GM19463 (cell line): ENCODE data around the gene SRPX.

Experiments
- ATAC-seq: cut with Tn5 transposase; IDR thresholded peaks from one replicate; pipeline ENCODE4 v1.9.1; 2021; ENCODE audit warnings: mild to moderate bottlenecking, moderate library complexity; ENCODE audit not compliant: unreplicated experiment

SRPX gene

GRCh38 chrX:38211891-38212635, 8.6 kb downstream of the SRPX start:
- no peak for ATAC-seq

GRCh38 chrX:38206542-38206941, 14.1 kb downstream of the SRPX start:
- ATAC-seq: no peak

- ATAC-seq: no peak
Observed at GRCh38 chrX:38206036-38206435, 14.6 kb downstream of the SRPX start.

- peak; percentile 48 for ATAC-seq
Observed at GRCh38 chrX:38205039-38205438, 15.6 kb downstream of the SRPX start.

GRCh38 chrX:38192007-38192810, 28.5 kb downstream of the SRPX start:
- peak; percentile 57 for ATAC-seq

DNA sequence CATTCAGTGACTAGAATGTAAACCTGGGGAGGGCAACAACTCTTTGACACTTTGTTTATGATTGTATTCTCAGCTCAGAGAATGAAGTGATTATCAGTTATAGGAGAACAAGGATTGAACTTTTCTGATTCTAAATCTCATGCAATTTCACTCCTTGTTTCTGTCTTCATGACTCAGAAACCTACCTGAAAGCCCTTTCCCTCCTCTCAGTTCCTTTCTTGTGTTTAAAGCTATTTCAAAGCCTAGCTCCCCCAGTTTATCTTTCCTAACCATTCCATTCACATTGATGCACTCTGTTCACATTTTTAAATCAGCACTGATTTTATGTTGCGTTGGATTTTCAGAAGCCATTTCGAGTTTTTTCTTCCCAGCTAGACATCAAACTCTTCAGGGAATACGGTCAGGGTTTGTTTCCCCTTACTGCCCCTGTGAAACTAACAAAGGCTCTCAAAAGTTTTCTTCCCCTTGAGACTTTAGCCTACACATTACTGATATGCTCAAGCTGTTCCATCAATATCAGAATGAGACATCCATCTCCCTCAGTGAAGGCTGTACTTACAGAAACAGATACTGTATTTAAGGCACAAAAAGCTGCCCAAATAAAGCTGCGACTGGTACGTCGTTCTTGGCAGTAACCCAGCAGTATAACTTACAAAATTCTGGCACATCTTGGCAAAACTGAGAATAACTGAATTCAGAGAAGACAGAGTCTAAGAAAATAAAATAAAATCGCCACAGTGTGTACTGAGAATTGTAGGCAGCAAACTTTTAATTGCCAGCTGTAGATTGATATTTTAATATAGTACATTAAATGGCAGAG, 31.0 kb downstream of the SRPX start:
- ATAC-seq: no peak

DNA sequence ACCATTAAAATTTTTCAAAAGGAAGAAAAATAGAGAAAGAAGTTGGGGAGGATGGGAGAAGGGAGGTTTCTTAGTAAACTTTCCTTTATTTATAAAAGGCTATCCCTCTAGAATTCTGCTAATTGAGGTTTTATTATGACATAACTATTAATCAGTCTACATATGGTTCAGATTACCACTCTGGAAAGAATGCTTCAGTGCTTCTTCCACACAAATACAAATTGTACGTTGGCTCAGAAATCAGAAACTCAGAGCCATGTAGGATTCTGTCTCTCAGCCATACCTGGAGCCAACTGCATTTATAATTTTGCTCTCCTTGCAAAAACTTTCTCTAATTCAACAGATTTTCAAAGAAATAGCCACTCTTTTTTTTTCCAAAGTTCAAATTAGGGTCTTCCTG, 37.1 kb downstream of the SRPX start:
- no peak for ATAC-seq

DNA sequence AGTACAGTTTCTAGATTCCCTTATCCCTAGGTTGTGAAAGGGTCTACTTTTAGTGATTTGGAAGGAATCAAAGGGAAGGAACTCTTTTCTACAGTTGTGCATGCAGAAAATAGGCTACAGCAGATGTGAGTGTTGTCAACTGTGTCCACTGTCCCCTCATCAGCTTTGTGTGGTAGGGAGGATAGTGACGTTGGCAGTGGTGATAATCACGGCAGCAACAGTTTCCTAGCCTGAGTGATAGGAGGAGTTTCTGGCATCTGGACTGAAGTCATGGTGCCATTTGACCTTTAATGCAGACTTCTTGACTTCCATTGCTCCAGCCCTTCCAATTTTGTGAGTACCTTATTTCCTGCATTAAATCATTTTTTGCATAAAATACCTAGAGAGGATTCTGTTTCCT, 39.3 kb downstream of the SRPX start:
- ATAC-seq: no peak

- no peak for ATAC-seq
Observed at GRCh38 chrX:38178396-38178795, 42.3 kb downstream of the SRPX start.

DNA sequence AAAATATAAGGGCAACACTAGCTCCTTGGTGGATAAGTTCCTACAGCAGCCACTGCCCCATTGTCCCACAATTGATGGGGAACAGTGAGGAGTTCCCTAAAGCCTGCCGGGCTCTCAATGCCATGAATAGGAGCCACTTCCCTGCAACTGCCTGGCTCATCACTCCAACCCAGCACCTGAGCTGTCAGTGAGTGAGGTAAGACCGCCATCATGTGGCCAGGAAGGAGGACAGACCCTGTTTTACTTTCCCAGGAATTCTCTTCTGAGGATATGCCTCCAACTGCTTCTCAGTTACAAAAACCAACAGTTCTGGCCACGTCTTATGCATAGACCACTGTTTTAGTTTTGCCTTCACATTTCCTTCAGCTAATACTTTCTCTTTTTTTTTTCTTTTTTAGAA, 45.5 kb downstream of the SRPX start:
- no peak for ATAC-seq

GRCh38 chrX:38172596-38172995, 48.1 kb downstream of the SRPX start:
- ATAC-seq: no peak

- no peak for ATAC-seq
Observed at GRCh38 chrX:38170556-38170955, 50.1 kb downstream of the SRPX start.

DNA sequence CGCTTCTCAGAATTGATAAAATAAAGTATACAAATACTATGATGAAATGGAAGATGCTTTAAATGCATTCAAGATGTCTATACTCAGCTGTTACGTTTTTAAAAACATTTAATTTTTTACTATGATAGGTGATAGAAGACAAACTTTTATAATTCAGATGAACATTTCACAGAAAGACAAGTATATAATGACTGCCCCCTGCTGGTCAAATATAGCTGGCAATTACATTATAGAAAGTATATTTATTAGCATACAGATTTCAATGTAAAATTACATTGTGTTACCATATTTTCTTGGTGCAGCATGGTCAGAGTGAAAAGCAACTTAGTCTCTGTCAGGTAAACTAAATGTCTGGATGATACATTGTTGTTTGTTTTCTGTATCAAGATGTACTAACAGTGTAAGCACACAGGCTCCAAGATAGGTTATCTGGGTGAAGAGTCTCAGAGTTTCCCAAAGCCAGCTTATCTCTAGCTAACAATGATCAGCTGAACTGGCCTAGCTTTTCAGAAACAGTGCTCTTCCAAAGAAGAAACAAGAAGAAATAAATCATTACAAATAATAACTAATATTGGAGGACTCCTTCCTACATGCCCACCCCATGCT, 54.1 kb downstream of the SRPX start:
- ATAC-seq: no peak

GRCh38 chrX:38165023-38165422, 55.6 kb downstream of the SRPX start:
- no peak for ATAC-seq

GRCh38 chrX:38163193-38163592, 57.5 kb downstream of the SRPX start:
- ATAC-seq: no peak

DNA sequence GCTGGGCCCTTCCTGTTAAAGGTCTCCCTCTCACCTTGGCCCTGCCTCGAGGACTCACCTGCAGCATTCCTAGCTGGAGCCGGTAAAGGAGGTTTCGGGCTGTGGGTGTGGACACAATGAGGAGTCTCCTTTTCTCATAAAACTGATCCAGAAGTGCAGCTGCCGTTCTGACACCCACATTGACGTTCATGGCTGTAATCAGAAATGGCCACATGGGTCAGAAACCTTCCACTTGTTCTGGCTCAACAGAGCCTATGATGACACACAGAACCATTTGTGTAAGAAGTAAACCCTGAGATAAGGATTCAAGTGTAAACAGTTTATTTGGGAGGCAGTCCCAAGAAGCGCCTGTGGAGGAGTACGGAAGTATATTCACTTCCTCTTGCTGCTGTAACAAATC, 63.8 kb downstream of the SRPX start:
- no peak for ATAC-seq

GRCh38 chrX:38154818-38155217, 65.9 kb downstream of the SRPX start:
- no peak for ATAC-seq

DNA sequence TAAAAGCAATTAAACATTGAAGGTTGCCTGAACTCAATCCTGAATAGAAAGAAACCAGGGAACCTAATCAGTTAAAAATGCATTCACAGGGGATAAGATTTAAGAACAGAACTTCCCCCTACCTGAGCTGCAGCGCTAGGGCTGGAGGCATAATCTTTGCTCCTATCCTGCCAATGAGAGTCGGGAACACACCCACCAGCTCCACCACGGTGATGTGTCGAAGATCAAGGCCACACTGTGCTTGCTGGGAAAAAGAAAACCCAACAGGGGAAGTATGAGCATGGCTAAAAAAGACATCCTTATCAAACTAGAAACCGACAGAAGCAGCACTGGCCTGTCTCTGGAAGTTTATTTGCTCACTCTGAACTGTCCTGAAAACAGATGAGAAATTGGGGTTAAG, 66.3 kb downstream of the SRPX start:
- ATAC-seq: no peak

GRCh38 chrX:38151441-38151840, 69.2 kb downstream of the SRPX start:
- no peak for ATAC-seq

GRCh38 chrX:38150993-38151392, 69.7 kb downstream of the SRPX start:
- ATAC-seq: no peak

DNA sequence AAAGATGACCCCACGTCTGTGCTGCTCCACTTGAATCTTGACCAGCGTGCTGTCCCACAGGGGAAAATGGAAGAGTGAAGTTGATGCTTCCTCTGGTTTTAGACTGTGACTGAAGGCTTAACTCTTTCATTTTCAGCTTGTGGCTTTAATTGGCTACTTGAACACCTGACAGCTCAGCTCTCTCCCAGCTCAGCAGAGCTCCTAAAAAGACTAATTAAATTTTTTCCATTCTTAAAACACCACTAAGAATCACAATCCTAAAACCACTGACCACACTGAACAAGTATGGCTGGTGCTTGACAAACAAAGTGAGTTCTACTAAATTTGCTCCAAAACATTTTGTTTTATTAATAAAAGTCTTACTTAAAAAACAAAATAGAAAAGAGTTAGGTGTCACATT, 71.7 kb downstream of the SRPX start:
- ATAC-seq: no peak
